CD4-positive, alpha-beta T cell (primary cell): ENCODE data around the gene BDH1. TPM values are rescaled to one million over a fixed set of nuclear protein-coding genes. Genes with fewer than 3 reads are reported as not detected.
"Not testable (repeated sequence)": the region's sequence is repeated elsewhere in the genome, so short reads cannot be mapped to it uniquely, and the experiment has no call there.

Source experiments
- ATAC-seq: fragments of 200-7000 bp; cut with Tn5 transposase; one replicate; pipeline ENCODE4 v1.10.0; 2022; ENCODE audit warnings: mild to moderate bottlenecking; ENCODE audit not compliant: poor library complexity
- CTCF ChIA-PET: fragments of 350-600 bp; sonication (Branson Sonifier 250); formaldehyde crosslinking; loops from one replicate; lab custom pipeline; 2021; ENCODE audit warnings: antibody characterized with exemption, inconsistent platforms; lab: Charles Lee
- POLR2A ChIA-PET: fragments of 350-600 bp; sonication (Branson Sonifier 250); formaldehyde crosslinking; loops from one replicate; lab custom pipeline; 2021; ENCODE audit warnings: antibody characterized with exemption, inconsistent platforms; lab: Charles Lee
- DNase-seq, 14 experiments: peaks; one replicate each; pipeline ENCODE4 v3.0.0-alpha.2; 2013 to 2020; ENCODE audit warnings: mixed read lengths in 2 of 14
- H3K27ac ChIP-seq, 2 donors: one replicate each; pipeline versions ENCODE4 v1.5.1 to v1.7.0; 2013; ENCODE audit warnings: low read length in 2 of 2, low read depth in 1 of 2, mild to moderate bottlenecking in 1 of 2
- H3K27me3 ChIP-seq, 2 experiments: 1 replicate in 1 of 2; 2 replicates in 1 of 2; pipeline versions ENCODE4 v1.6.1 to v1.7.0; 2013; ENCODE audit warnings: low read length in 2 of 2, control low read depth in 1 of 2, mild to moderate bottlenecking in 1 of 2, moderate library complexity in 1 of 2; ENCODE audit not compliant: insufficient read depth in 2 of 2, control insufficient read depth in 1 of 2
- H3K36me3 ChIP-seq: one replicate; pipeline ENCODE4 v1.6.1; 2013; ENCODE audit warnings: low read length, control low read depth; ENCODE audit not compliant: insufficient read depth
- H3K4me1 ChIP-seq: one replicate; pipeline ENCODE4 v1.6.1; 2013; ENCODE audit warnings: low read length, control low read depth; ENCODE audit not compliant: insufficient read depth
- H3K4me3 ChIP-seq: one replicate; pipeline ENCODE4 v1.5.1; 2013; ENCODE audit warnings: mild to moderate bottlenecking, low read length, moderate library complexity
- H3K9me3 ChIP-seq, 2 experiments: 1 replicate in 1 of 2; 2 replicates in 1 of 2; pipeline versions ENCODE4 v1.6.1 to v1.7.0; 2013; ENCODE audit warnings: low read length in 2 of 2, mild to moderate bottlenecking in 2 of 2, control low read depth in 1 of 2, moderate library complexity in 1 of 2; ENCODE audit not compliant: control insufficient read depth in 1 of 2, insufficient read depth in 1 of 2
- H3K27ac Mint-ChIP-seq: one replicate; pipeline ENCODE4 v1.8.0; 2020; ENCODE audit warnings: mixed read lengths
- H3K27me3 Mint-ChIP-seq: one replicate; pipeline ENCODE4 v1.8.0; 2021; ENCODE audit warnings: mixed read lengths
- H3K36me3 Mint-ChIP-seq: one replicate; pipeline ENCODE4 v1.8.0; 2021; ENCODE audit warnings: low read depth, mixed read lengths
- H3K4me1 Mint-ChIP-seq: one replicate; pipeline ENCODE4 v1.8.0; 2021; ENCODE audit warnings: low read depth, mixed read lengths
- H3K4me3 Mint-ChIP-seq: one replicate; pipeline ENCODE4 v1.8.0; 2020; ENCODE audit warnings: mild to moderate bottlenecking, mixed read lengths
- H3K9me3 Mint-ChIP-seq: one replicate; pipeline ENCODE4 v1.8.0; 2020; ENCODE audit warnings: mixed read lengths
- intact Hi-C, 2 experiments: fragments of 100-400 bp; cut with DNase I in 1 of 2; cut with micrococcal nuclease in 1 of 2; formaldehyde crosslinking; loops; one replicate each; pipeline versions ENCODE4 v1.15.1 to v1.9.0; 2023 to 2025; cut with DNase I, micrococcal nuclease
- total RNA-seq, 174 experiments: library from RNA in 2 of 174; stranded (reverse) in 2 of 174; gene quantifications; one replicate each; pipeline ENCODE4 v1.2.3 and lab custom pipeline; 2021 to 2026
- TF ChIP-seq, protein P1 (sequence below): fragments of 200-600 bp; IDR thresholded peaks from one replicate; pipeline ENCODE4 v1.8.0; 2022; ENCODE audit warnings: antibody characterized with exemption, mild to moderate bottlenecking

BDH1 gene
- total RNA-seq, 2 experiments from 2014 or later = 17.7 to 22.2 TPM

DNA sequence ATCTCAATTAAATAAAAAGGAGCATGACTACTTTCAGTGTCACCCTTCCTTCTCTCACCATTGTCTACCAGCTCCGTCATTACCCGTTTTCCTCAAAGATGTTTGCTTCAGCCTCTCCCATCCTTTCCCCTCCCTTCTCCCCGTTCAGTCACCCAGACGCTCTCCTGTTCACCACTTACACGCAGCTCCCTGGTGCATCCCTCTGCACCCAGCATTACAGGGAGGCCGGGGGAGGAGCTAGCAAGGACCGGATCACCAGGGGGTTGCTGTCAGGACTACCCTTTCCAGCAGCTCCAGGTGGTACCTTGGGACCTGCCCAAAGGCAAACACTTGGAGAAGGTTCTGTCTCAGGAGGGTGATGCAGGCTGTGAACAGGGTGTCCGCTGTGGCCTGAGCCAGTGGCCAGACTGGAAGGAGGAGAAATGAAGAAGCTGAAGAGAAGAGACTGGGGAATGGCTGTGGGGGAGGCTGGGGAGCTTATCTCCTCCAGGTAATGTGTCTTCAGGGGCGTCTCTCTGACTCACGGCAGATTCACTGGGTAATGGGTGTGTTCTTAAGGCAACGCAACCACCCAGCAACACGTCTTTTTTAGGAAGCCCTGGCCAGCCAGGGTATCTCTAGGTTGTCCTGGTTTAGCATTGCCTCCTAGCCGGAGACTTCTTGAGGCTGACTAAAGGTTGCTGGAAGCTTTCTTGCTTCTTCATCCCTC, 21.8 kb upstream of the BDH1 start:
- Mint-ChIP-seq H3K27ac (no peak overlapping the region), H3K36me3 (no peaks in the 10 kb centered on the region), H3K27me3 (no peaks in the 10 kb centered on the region), H3K4me1 (no peaks in the 10 kb centered on the region), H3K4me3 (no peak overlapping the region), H3K9me3 (no peaks in the 10 kb centered on the region)
- no peaks in the 10 kb centered on the region for H3K36me3 ChIP-seq
- no peaks in the 10 kb centered on the region for H3K9me3 ChIP-seq
- ATAC-seq (no peak), DNase-seq (no peak)
- CTCF ChIA-PET = interaction anchor here (1.6 kb wide), 1 partner anchor 21 kb away, joined by 3 read pairs; no protein-coding TSS in a partner anchor
- no peak overlapping the region for H3K4me3 ChIP-seq
- H3K27me3 ChIP-seq = no peaks in the 10 kb centered on the region
- H3K27ac ChIP-seq = no peak overlapping the region
- TF ChIP-seq, protein P1, sequence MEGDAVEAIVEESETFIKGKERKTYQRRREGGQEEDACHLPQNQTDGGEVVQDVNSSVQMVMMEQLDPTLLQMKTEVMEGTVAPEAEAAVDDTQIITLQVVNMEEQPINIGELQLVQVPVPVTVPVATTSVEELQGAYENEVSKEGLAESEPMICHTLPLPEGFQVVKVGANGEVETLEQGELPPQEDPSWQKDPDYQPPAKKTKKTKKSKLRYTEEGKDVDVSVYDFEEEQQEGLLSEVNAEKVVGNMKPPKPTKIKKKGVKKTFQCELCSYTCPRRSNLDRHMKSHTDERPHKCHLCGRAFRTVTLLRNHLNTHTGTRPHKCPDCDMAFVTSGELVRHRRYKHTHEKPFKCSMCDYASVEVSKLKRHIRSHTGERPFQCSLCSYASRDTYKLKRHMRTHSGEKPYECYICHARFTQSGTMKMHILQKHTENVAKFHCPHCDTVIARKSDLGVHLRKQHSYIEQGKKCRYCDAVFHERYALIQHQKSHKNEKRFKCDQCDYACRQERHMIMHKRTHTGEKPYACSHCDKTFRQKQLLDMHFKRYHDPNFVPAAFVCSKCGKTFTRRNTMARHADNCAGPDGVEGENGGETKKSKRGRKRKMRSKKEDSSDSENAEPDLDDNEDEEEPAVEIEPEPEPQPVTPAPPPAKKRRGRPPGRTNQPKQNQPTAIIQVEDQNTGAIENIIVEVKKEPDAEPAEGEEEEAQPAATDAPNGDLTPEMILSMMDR = no peak
- no peaks in the 10 kb centered on the region for H3K4me1 ChIP-seq
- intact Hi-C loops = loop anchor here in 1 of 2 experiments (1.0 kb wide), 1 partner anchor 11 kb away; no protein-coding TSS in a partner anchor
- POLR2A ChIA-PET = interaction anchor here (0.6 kb wide), 1 partner anchor 1441 kb away, joined by 3 read pairs; no protein-coding TSS in a partner anchor

DNA sequence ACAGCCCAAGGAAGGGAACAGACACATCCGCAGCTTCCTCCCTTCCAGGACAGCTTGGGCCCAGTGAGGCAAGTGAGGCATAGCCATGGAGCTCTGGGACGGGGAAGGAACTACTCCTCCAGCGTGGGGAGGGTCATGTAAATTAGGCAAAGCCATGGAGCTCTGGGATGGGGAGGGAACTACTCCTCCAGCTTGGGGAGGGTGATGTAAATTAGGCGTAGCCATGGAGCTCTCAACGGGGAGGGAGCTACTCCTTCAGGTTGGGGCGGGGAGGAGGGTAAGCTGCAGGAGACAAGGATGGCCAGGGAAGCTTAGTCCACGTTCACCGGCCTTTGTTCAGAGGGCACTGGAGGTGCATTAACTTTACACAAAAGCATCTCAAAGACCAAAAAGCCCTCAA, 21.1 kb upstream of the BDH1 start:
- no peak for ATAC-seq
- no peak overlapping the region for H3K27ac ChIP-seq
- H3K36me3 ChIP-seq = no peaks in the 10 kb centered on the region
- H3K27me3 ChIP-seq = no peaks in the 10 kb centered on the region
- Mint-ChIP-seq H3K4me3 (no peak overlapping the region), H3K9me3 (no peaks in the 10 kb centered on the region), H3K27me3 (no peaks in the 10 kb centered on the region), H3K4me1 (no peaks in the 10 kb centered on the region), H3K27ac (no peak overlapping the region), H3K36me3 (no peaks in the 10 kb centered on the region)
- no peaks in the 10 kb centered on the region for H3K9me3 ChIP-seq
- intact Hi-C loops = no loop called here
- TF ChIP-seq, protein P1 = no peak
- DNase-seq = no peak
- ChIA-PET POLR2A (no interaction called here), CTCF (interaction anchor here (1.6 kb wide), 1 partner anchor 22 kb away, joined by 3 read pairs; no protein-coding TSS in a partner anchor)
- no peaks in the 10 kb centered on the region for H3K4me1 ChIP-seq
- H3K4me3 ChIP-seq = no peak overlapping the region

DNA sequence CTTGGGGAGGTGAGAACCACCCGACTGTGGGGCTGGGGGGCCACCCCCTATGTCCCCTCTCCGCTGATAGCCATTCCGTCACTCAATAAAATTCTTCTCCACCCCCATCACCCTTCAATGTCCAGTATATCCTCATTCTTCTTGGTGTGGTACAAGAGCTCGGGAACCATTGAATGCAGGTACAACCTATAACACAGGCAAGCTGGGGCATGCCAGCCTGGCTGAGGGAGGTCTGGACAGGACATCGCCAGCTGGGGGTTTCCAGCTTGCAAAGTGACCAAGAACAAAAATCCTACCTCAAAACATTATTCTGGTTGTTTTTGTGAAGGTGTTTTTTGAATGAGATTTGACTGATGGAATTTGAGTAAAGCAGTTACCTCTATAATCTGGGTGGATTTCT, 19.6 kb upstream of the BDH1 start:
- TF ChIP-seq, protein P1 = no peak

DNA sequence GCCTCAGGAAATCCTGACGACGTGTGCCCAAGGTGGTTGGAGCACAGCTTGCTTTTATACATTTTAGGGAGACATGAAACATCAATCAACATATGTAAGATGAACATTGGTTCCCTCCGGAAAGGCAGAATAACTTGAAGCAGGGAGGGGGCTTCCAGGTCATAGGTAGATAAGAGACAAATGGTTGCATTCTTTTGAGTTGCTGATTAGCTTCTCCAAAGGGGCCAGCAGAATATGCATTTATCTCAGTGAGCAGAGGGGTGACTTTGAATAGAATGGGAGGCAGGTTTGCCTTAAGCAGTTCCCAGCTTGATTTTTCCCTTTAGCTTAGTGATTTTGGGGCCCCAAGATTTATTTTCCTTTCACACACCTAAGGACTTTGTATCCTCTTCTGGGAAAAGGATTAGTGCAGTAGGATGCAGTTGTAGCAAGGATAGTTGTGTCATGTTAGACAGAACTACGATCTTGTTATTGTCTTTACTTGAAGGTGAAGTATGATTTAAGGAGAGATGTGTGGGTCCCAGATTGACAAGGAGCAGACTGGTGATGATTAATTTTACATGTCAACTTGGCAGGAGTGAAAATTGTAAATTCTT, 18.7 kb upstream of the BDH1 start:
- H3K4me3 ChIP-seq, H3K36me3 ChIP-seq, intact Hi-C loops, H3K27me3 ChIP-seq, H3K9me3 Mint-ChIP-seq, H3K27ac ChIP-seq, H3K27ac Mint-ChIP-seq, H3K27me3 Mint-ChIP-seq, CTCF ChIA-PET, H3K4me1 Mint-ChIP-seq, H3K9me3 ChIP-seq, ATAC-seq, POLR2A ChIA-PET, H3K4me3 Mint-ChIP-seq, H3K4me1 ChIP-seq, DNase-seq, H3K36me3 Mint-ChIP-seq: not testable (repeated sequence)

More for the DNA sequence above, 19.6 kb upstream of the BDH1 start:
- Histone ChIP-seq H3K9me3 (peaks cover 0 to 5% of the 10 kb centered on the region in 2 experiments), H3K36me3 (no peaks in the 10 kb centered on the region), H3K27ac (no peak overlapping the region), H3K4me1 (no peaks in the 10 kb centered on the region), H3K4me3 (no peak overlapping the region), H3K27me3 (no peaks in the 10 kb centered on the region)
- ATAC-seq (no peak), DNase-seq (no peak)
- intact Hi-C loops = no loop called here
- peaks cover 2% of the 10 kb centered on the region for H3K9me3 Mint-ChIP-seq
- no peak overlapping the region for H3K27ac Mint-ChIP-seq
- H3K4me1 Mint-ChIP-seq = no peaks in the 10 kb centered on the region
- ChIA-PET CTCF (interaction anchor here (1.1 kb wide), 1 partner anchor 26 kb away, joined by 4 read pairs; no protein-coding TSS in a partner anchor), POLR2A (no interaction called here)
- H3K27me3 Mint-ChIP-seq = no peaks in the 10 kb centered on the region
- H3K4me3 Mint-ChIP-seq = no peak overlapping the region
- no peaks in the 10 kb centered on the region for H3K36me3 Mint-ChIP-seq
